ENCODE results near the gene MMP2.

Gene MMP2

DNA sequence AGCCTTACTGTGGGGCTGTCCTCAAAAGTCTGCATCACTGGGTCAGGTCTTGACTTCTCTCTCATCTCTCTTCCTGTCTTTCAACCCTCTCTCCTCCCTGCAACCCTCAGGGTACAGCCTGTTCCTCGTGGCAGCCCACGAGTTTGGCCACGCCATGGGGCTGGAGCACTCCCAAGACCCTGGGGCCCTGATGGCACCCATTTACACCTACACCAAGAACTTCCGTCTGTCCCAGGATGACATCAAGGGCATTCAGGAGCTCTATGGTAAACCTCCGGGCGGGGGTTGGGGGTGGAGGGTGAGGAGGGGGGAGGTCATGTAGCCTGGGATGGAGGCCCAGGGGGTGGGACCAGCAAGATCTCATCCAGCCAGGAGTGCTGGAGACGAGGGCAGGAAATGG, 12.7 kb downstream of the MMP2 start:
- no peak for DNase-seq (ENCODE audit: low read depth in 2 of 3, low spot score in 1 of 3)

DNA sequence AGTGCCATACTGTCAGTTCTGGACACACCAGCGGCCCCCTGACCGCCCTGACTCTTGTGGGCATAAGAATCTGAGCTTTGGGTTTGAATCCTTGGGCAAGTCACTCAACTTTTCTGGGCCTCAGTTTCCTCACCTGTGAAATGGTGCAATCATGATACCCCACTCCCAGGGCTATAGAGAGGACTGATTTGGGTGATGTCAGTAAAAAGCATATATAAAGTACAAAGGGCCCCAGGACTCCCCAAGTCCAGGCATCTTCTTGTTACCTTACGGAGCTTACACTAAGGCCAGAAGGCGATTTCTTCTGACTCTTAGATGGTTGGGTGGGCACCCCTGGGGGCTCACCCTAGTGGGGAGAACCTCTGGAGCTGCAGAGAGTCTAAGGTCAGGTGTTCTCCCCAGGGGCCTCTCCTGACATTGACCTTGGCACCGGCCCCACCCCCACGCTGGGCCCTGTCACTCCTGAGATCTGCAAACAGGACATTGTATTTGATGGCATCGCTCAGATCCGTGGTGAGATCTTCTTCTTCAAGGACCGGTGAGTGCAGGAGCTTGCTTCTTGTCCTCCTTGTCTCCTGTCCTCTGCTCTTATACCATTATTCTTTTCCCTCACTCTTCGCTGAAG, 13.9 kb downstream of the MMP2 start:
- no peak for DNase-seq (ENCODE audit: low read depth in 2 of 3, low spot score in 1 of 3)

DNA sequence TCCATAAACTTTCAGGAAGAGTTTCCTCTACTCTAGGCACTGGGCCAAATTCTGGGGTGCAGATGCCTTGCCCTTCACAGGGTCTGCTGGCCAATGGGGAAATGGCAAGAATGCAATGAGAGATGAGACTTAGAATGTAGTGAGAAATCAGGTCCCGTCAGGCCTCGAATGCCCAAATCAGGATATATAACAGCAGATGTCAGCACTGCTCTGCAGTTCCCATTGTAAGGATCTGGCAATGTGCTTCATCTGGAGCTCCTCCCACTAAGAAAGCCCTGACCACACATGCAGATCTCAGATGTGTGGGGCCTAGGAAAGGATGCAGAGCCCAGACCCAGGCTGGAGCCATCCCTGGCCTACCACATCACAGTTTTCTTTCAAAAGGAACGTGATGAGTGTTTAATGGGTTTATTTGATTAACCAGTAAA, 16.0 kb downstream of the MMP2 start:
- no peak for DNase-seq (ENCODE audit: low read depth in 2 of 3, low spot score in 1 of 3)

DNA sequence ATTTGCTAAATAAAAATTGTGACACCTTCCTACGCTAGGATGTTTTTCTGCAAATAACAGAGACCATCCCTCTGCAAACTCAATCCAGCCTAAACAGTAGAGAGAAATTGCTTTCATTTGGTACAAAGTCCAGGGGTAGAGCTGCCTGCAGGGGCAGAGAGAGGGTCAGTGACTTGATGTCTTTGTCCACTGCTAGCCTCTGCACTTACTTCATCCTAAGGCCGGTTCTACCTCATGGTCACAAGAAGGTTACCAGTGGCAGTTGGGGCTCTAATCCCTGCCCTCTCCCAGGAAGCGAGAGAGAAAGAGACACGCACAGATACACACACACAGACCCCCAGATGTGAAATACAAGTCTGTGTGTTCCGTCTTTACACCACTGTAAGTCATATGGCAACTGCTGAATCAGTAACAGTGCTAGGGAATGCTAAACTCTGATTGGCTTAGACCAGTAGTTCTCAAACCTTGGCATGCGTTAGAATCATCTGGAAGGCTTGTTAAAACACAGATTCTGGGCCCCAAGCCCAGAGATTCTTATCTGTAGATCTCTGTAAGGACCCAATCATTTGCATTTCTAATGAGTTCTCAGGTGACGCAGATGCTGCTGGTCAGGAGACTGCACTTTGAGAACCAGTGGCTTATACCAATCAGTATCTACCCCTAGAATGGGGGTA, 16.8 kb downstream of the MMP2 start:
- no peak for DNase-seq (ENCODE audit: low read depth in 2 of 3, low spot score in 1 of 3)

DNA sequence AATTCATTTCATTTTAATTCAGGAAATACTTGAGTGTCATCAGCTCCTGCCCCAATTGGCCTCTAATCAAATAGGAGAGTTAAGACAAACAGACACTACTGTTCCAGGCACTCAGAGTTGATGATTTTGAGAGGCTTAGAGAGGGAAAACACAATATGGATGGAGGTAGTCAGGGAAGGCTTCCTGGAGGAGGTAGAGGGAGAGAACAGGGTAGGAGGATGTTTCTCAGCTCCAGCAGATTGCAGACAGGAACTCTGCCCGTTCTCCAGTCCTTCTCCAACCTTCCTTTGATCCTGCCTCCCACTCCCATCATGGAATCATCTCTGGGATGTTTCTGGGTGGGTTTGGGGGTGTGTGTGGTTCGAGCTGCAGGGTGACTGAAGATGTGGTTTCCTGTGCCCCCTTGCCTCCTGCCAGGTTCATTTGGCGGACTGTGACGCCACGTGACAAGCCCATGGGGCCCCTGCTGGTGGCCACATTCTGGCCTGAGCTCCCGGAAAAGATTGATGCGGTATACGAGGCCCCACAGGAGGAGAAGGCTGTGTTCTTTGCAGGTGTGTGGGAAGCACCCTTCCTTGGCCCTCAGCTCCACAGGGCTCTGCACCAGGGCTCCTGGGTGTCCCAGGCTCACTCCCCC, 17.6 kb downstream of the MMP2 start:
- no peak for DNase-seq (ENCODE audit: low read depth in 2 of 3, low spot score in 1 of 3)

DNA sequence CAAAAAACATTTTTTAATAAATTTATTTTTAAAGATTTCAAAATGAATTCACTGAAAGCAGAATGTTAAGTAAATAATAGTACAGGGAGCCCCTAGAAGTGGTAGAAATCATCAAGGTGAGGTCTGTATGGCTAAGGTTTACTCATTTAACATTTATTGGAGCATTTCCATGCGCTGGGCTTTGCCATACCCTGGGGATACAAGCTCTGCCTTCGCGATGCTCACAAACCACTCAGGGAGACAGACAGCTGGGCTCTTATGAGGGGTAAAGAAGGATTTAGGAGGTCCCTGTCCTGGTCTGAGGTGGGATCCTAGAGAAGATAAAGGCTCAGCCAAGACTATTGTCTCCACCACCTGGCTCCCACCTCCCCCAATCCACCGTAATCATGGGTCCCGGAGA, 18.6 kb downstream of the MMP2 start:
- no peak for DNase-seq (ENCODE audit: low read depth in 2 of 3, low spot score in 1 of 3)

DNA sequence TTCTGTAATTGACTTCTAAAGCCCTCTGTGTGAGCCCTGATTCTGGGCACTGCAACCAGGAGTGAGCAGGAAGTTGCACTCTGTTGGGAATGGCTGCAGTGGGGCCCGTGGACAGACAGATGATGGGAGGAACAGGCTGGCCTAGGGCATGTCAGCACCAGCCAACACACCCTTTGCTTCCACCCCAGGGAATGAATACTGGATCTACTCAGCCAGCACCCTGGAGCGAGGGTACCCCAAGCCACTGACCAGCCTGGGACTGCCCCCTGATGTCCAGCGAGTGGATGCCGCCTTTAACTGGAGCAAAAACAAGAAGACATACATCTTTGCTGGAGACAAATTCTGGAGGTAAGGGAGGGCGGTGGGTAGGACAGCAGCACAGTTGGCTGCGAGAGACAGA, 19.1 kb downstream of the MMP2 start:
- no peak for DNase-seq (ENCODE audit: low read depth in 2 of 3, low spot score in 1 of 3)

DNA sequence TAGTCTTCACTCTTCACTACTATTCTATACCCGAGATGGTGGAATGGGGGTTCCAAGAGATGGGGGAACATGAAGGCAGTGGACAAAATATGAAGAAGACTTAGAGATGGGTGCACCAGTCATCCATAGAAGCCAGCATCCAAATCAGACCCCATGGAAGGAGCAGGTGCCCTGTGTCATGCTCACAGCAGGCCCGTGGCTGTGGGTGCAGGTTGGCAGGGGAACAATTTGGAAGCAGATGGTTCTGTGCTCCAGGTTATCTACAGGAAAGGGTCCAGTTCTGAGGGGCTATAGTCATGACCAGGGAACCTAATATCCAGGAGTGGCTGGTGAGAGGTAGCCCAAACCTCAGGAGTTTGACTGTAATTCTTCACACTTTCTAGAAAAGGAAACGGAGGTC, 20.3 kb downstream of the MMP2 start:
- DNase-seq (ENCODE audit: low read depth in 2 of 3, low spot score in 1 of 3), result no peak

DNA sequence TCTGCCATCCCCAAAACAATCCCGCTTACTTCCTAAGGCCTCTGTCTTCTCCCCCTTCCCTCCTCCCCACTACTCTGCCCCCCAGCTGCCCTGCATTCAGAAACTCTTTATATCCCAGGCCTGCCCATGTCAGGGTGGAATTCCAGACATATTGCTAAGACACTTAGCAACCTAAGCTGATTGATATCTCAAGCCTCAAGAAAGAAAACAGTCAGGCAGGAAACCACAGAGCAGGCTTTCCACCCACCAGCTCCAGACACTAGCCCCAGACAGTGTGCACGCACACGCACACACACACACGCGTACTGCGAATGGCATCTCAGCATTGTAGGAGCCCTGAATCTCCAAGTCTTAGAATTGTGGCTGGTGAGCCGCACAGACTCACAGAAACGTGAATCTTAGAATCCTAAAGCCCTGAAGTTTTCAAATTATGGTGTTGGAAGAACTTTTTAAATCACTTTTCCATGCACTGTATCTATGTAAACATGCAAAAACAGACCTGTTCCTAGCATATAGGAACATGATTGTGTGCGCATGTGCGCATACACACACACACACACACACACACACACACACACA, 21.0 kb downstream of the MMP2 start:
- DNase-seq (ENCODE audit: low read depth in 2 of 3, low spot score in 1 of 3), result peak in 1 of 3 donors; percentile 13

DNA sequence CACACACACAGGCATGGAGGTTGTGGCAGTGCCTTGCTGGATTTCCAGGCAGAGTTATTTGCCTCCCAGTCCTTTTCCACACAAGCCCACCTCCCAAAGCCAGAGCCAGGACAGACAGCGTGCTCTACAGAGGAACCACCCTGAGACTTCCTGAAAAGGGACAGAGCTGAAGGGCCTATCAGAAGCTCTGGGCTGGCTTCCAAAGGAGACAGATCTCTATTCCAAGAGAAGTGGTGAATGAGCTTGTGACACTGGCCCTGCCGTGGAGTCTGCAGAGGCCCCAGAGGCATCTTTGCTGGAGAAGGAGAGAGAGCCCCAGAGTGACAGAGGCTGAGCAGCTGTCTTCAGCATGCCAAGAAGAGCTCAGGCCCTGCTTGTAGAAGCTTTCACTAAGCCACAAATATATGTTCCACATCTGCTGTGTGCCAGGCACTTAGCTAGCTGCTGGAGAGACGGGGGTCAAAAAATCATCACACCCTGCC, 21.6 kb downstream of the MMP2 start:
- no peak for DNase-seq (ENCODE audit: low read depth in 2 of 3, low spot score in 1 of 3)

DNA sequence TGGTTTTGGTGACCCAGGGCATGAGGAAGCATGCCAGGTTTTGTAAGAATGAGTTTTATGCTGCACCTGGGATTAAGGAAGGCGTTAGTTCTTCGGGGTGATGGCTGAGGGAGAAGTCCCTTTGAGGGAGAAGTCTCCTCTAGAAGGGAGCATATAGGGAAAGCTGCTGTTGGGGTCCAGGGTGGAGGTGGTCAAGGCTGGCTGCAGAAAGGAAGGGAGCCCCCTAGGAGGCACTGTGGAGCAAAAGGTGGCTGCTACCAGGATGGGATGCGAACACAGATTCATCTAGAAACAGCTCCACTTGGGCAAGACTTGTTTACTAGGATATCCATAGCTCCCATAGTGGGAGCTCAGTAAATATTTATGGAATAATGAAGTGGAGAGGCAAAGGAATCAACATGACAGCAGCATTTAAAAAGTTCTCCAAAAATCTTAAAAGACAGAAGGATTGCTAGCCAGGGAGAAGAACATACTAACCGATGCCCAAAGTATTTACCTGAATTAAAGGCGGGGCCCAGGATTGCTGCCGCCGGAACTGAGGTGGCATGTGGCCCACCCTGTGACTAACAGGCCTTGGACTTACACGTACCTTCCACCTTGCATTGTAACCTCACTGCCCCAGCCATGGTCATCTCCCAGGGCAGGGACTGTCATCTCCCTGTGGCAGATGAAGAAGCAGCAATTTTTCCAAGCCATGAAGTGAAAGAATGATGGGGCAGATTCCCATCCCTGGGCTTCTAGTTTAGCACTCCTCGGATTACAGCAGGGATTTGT, 22.7 kb downstream of the MMP2 start:
- no peak for DNase-seq (ENCODE audit: low read depth in 2 of 3, low spot score in 1 of 3)

DNA sequence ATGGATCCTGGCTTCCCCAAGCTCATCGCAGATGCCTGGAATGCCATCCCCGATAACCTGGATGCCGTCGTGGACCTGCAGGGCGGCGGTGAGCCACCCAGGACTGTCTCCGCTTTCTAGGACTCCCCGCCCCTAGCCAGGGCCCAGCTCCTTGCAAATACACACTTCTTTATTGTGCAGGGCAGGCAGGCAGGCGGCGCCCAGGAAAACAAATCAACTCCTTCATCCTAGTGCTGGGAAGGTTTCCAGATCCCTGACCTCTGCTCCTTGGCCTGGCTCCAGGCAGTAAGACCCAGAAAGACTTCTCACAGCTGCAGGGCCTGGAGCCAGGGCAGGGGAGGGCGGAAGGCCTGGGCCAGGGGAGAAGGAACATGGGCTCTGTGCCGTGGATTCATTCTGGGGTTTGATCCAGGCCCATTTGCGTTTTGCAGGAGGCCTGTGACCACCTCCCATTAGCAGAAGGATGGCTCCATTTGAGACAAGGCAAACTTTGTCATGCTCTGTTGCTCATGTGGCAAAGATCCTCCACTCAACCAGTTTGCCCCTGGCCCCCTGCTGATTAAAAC, 23.9 kb downstream of the MMP2 start:
- DNase-seq (ENCODE audit: low read depth in 2 of 3, low spot score in 1 of 3), result no peak

DNA sequence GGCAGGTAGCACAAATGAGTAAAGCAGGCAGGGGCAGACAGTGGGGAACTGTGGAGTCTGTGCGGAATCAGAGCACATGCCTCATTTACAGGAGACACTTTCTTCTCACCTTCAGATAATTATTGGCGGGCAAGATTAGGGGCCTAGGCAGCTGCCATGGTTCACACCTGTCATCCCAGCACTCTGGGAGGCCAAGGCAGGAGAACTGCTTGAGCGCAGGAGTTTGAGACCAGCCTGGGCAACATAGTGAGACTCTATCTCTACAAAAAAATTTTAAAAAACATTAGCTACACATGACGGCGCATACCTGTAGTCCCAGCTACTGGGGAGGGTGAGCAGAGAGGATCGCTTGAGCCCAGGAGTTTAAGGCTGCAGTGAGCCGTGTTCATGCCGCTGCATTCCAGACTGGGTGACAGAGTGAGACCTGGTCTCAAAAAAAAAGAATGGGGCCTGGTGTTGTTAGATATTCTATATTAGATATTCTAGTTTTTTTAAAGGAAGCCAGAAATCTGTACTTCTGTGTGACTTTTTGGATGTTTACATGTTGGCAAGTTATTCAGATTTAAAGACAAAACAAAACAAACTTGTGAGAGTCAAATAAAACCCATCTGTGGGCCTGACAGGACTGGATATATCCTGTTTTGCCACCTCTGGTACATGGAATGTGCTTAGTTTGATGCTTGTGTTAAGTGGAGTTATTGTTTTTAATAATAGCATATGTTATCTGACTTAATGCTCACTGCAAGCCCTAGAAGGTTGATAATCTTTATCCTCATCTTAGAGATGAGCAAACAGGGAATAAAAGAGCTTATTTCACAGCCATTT, 24.9 kb downstream of the MMP2 start:
- DNase-seq (ENCODE audit: low read depth in 2 of 3, low spot score in 1 of 3), result no peak

DNA sequence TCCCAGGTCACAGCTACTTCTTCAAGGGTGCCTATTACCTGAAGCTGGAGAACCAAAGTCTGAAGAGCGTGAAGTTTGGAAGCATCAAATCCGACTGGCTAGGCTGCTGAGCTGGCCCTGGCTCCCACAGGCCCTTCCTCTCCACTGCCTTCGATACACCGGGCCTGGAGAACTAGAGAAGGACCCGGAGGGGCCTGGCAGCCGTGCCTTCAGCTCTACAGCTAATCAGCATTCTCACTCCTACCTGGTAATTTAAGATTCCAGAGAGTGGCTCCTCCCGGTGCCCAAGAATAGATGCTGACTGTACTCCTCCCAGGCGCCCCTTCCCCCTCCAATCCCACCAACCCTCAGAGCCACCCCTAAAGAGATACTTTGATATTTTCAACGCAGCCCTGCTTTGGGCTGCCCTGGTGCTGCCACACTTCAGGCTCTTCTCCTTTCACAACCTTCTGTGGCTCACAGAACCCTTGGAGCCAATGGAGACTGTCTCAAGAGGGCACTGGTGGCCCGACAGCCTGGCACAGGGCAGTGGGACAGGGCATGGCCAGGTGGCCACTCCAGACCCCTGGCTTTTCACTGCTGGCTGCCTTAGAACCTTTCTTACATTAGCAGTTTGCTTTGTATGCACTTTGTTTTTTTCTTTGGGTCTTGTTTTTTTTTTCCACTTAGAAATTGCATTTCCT, 26.5 kb downstream of the MMP2 start:
- DNase-seq (ENCODE audit: low read depth in 2 of 3, low spot score in 1 of 3), result no peak

DNA sequence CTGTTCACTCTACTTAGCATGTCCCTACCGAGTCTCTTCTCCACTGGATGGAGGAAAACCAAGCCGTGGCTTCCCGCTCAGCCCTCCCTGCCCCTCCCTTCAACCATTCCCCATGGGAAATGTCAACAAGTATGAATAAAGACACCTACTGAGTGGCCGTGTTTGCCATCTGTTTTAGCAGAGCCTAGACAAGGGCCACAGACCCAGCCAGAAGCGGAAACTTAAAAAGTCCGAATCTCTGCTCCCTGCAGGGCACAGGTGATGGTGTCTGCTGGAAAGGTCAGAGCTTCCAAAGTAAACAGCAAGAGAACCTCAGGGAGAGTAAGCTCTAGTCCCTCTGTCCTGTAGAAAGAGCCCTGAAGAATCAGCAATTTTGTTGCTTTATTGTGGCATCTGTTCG, 27.1 kb downstream of the MMP2 start:
- DNase-seq (ENCODE audit: low read depth in 2 of 3, low spot score in 1 of 3), result no peak

DNA sequence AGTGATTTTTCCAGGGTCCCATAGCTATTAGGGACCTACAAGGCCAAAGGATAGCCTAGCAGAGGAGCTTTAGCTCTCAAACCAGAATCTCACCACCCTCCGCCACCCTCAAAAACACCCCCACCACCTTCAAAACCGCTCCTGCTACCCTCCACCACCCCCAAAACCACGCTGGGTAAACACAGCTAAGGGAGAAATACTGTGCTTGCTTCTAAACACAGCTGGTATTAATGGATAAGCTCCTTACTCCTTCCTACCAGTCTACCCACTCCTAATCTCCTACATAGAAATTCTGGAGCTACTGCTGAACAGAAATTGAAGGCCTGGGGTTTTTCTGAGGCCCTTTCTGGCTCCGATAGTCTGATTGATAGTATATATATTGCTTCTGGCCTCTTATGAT, 27.7 kb downstream of the MMP2 start:
- no peak for DNase-seq (ENCODE audit: low read depth in 2 of 3, low spot score in 1 of 3)

DNA sequence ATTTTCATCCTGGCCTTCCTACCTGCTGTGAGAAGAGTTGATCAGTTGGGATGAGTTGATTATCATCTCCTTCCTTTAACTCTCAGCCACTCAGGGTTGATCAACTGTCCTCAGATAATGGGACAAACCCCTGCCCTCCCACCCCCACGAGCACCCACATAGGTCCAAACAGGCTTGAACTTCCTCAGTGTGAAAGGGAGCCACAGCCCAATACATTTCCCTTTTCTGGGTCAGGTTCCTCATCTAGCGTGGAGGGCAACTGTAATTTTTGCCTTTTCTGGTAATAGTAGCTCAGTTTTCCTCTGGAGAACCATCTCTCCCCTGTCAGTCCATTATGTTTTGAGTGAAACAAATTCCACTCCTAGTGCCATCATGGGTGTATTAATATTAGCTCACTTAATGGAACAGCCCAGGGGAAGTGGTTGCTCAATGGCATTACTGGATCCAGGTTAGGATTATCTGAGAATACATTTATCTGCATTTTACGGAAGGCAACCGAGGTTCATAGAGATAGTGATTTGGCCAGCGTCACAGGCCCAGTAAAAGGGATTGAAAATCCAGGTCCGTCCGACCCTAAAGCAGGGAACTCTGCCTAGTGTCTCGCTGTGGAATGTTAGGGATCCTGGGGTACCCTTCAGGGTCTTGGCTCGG, 29.4 kb downstream of the MMP2 start:
- DNase-seq (ENCODE audit: low read depth in 2 of 3, low spot score in 1 of 3), result no peak

DNA sequence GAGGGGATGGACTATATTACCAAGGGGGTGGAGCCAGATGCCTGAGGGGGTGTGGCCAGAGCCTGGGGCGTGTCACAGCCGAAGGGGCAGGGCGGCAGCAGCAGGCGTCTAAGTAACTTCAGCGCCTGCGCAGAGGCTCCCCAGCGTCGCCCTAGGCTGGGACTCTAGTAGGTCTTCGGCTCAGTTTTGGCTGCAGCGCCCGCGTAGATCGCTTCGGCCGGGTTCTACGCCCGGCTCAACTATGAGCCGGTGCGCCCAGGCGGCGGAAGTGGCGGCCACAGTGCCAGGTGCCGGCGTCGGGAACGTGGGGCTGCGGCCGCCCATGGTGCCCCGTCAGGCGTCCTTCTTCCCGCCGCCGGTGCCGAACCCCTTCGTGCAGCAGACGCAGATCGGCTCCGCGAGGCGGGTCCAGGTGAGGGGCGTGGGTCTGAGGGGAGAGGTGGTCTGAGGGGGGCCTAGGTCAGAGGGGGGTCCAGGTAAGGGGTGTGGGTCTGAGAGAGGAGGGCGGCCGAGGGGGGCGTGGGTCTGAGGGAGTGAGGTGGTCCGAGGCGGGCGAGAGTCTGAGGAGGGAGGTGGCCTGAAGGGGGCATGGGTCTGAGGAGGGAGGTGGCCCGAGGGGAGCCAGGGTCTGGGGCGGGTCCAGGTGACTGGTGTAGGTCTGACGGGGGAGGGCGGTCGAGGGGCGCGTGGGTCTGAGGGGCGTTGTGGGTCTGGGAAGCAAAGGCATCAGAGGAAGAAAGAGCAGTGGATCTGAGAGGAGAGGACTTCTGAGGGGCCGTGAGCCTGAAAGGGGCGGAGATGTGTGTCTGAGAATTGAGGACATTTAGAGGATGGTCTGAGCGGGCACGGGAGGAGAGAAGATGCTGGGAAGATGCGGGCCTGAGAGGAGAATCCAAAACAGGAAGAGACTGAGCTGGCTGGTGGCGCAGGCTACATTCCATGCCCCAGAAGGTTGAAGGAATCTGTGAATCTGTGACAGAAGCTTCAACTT, 30.2 kb downstream of the MMP2 start, which contains the start of gene LPCAT2:
Gene LPCAT2, plus strand, starts transcription at position 132 of the 991 bp plus-strand sequence. Its CDS starts 110 bp downstream, at position 242.
- DNase-seq (ENCODE audit: low read depth in 2 of 3, low spot score in 1 of 3), result peak; percentile 20 to 32 (median 29)

Measured in stimulated activated CD4-positive, alpha-beta T cell treated with anti-CD3 and anti-CD28 coated beads, Interleukin-12 subunit alpha, Interleukin-12 subunit beta, amount 100 ng/mL, for 48 hours (primary cell).